Nephron (organoid): ENCODE data around the gene AP4B1.

Experiments used
- H3K27ac Mint-ChIP-seq, 3 experiments: 2 replicates each; pipeline ENCODE4 v1.8.0; 2020; ENCODE audit warnings: mixed read lengths in 3 of 3, mild to moderate bottlenecking in 2 of 3, moderate library complexity in 1 of 3
- H3K27me3 Mint-ChIP-seq: 2 replicates; pipeline ENCODE4 v1.8.0; 2021; ENCODE audit warnings: low read depth, mild to moderate bottlenecking, moderate library complexity, mixed read lengths
- H3K36me3 Mint-ChIP-seq: 2 replicates; pipeline ENCODE4 v1.8.0; 2020; ENCODE audit warnings: low read depth, mixed read lengths
- H3K4me1 Mint-ChIP-seq: 2 replicates; pipeline ENCODE4 v1.8.0; 2020; ENCODE audit warnings: mixed read lengths
- H3K4me3 Mint-ChIP-seq, 3 experiments: 2 replicates each; pipeline ENCODE4 v1.8.0; 2020; ENCODE audit warnings: mild to moderate bottlenecking in 3 of 3, mixed read lengths in 3 of 3, moderate library complexity in 2 of 3
- H3K9me3 Mint-ChIP-seq: 2 replicates; pipeline ENCODE4 v1.8.0; 2020; ENCODE audit warnings: mixed read lengths
- TF ChIP-seq, protein P1 (sequence below), 3 experiments: fragments of 200-600 bp; sonication (generic); IDR thresholded peaks; one replicate each; pipeline ENCODE4 v1.5.0; 2021; ENCODE audit warnings: antibody characterized with exemption in 3 of 3; ENCODE audit not compliant: unreplicated experiment in 3 of 3

The AP4B1 gene

DNA sequence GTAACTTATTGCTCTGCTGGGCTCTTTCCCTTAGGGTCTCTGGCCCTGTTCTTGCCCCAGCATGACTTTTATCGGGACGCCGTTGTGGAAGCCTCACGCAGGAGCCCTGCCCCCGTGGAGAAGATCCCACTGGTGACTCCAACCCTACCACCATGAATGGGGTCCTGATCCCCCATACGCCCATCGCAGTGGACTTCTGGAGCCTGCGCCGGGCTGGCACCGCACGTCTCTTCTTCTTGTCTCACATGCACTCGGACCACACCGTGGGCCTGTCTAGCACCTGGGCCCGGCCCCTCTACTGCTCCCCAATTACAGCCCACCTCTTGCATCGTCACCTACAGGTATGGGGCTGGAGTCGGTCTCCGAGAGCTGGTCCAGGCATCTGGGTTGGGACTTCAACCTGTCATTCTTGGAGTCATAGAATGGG is 849 bp upstream of the AP4B1 start:
- Mint-ChIP-seq H3K4me3 (peak overlapping the region; percentile 88 to 92 (median 91)), H3K9me3 (no peaks in the 10 kb centered on the region), H3K27me3 (no peaks in the 10 kb centered on the region), H3K4me1 (peaks cover 11% of the 10 kb centered on the region), H3K27ac (peak overlapping the region; percentile 85 to 96 (median 91)), H3K36me3 (peaks cover 14% of the 10 kb centered on the region)
- TF ChIP-seq, protein P1, sequence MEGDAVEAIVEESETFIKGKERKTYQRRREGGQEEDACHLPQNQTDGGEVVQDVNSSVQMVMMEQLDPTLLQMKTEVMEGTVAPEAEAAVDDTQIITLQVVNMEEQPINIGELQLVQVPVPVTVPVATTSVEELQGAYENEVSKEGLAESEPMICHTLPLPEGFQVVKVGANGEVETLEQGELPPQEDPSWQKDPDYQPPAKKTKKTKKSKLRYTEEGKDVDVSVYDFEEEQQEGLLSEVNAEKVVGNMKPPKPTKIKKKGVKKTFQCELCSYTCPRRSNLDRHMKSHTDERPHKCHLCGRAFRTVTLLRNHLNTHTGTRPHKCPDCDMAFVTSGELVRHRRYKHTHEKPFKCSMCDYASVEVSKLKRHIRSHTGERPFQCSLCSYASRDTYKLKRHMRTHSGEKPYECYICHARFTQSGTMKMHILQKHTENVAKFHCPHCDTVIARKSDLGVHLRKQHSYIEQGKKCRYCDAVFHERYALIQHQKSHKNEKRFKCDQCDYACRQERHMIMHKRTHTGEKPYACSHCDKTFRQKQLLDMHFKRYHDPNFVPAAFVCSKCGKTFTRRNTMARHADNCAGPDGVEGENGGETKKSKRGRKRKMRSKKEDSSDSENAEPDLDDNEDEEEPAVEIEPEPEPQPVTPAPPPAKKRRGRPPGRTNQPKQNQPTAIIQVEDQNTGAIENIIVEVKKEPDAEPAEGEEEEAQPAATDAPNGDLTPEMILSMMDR (IDR thresholded peaks at IDR 0.05; ENCODE audit: unreplicated experiment in 3 of 3), result no peak

DNA sequence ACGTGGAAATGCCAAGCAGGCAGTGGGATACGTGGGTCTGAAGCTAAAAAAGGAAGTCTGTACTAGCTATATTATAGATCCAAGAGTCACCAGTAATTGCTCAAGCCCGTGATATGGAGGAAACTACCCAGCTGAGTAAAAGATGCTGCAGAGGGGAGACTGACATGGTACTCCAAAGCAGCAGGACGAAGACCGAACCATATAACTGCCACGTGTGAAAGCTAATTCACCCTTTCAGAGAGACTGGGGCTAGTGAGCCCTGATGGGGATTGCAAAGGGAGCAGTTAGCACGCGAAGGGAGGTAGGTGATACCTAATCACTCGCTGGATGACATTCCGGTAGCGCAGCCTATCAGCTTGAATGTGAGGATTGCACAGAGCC is 316 bp downstream of the AP4B1 start:
- H3K27me3 Mint-ChIP-seq, result no peaks in the 10 kb centered on the region
- peak overlapping the region; percentile 85 to 96 (median 94) for H3K27ac Mint-ChIP-seq
- peaks cover 18% of the 10 kb centered on the region for H3K36me3 Mint-ChIP-seq
- TF ChIP-seq, protein P1 (IDR thresholded peaks at IDR 0.05; ENCODE audit: unreplicated experiment in 3 of 3), result no peak
- H3K4me3 Mint-ChIP-seq, result peak overlapping the region; percentile 88 to 92 (median 91)
- no peaks in the 10 kb centered on the region for H3K9me3 Mint-ChIP-seq
- peaks cover 11% of the 10 kb centered on the region for H3K4me1 Mint-ChIP-seq

DNA sequence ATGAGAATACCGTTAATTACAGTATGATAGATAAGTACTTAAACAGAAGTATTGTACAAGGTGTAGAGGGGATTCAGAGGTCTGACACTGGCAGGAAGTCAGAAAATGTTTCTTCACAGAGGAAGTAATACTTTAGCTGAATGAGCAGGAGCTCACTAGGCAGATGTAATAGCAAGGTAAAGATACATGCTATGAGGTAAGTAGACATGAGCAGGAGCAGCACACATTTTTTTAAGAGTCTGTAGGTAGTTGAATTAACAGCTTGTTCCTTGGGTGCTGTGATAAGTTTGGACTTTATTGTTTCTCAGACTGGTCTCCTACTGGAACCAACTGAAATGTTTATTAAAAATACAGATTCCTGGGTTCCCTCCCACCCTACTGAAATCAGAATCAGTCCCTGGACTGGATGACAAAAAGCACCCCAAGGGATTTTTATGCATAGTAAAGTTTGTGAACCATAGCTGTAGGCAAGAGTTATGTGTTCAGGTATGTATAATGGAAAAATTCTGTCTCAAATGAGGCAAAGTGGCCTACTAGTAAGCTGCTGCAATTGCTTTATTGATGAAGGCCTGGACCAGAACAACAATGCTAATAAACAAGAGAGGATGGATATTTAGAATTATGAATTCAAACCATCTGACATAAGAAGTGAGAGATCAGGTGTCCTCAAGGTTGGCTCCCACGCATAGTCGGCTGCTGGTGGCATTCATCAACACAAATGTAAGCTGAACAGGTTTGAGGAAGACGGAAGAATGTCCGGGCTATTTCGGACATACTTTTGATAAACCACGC is 902 bp downstream of the AP4B1 start:
- H3K36me3 Mint-ChIP-seq, result peaks cover 22% of the 10 kb centered on the region
- H3K9me3 Mint-ChIP-seq, result no peaks in the 10 kb centered on the region
- peak overlapping the region; percentile 88 to 92 (median 91) for H3K4me3 Mint-ChIP-seq
- H3K27me3 Mint-ChIP-seq, result no peaks in the 10 kb centered on the region
- TF ChIP-seq, protein P1 (IDR thresholded peaks at IDR 0.05; ENCODE audit: unreplicated experiment in 3 of 3), result no peak
- H3K27ac Mint-ChIP-seq, result peak overlapping the region; percentile 85 to 96 (median 94)
- peaks cover 11% of the 10 kb centered on the region for H3K4me1 Mint-ChIP-seq

DNA sequence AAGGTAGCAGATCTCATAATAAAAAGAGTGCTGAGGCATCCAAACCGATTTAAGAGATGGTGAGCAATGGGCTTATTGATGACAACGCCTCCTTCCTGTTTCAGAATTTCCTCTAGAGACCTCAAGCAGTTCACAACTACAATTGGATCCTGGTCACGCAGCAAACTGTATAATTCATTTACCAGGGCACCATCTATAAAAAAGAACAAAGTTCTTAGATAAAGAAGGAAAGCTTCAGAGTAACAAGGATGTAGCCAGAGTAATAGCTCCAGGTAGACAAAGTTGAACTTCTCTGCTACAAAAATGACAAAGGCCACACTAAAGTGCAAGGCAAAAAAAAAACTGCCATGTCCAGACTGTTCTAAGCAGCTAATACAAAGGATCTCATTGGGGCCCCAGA is 3.4 kb downstream of the AP4B1 start:
- Mint-ChIP-seq H3K9me3 (no peaks in the 10 kb centered on the region), H3K4me1 (peaks cover 11% of the 10 kb centered on the region), H3K4me3 (no peak overlapping the region), H3K27me3 (no peaks in the 10 kb centered on the region), H3K36me3 (peaks cover 39% of the 10 kb centered on the region), H3K27ac (no peak overlapping the region)
- TF ChIP-seq, protein P1 (IDR thresholded peaks at IDR 0.05; ENCODE audit: unreplicated experiment in 3 of 3), result no peak

DNA sequence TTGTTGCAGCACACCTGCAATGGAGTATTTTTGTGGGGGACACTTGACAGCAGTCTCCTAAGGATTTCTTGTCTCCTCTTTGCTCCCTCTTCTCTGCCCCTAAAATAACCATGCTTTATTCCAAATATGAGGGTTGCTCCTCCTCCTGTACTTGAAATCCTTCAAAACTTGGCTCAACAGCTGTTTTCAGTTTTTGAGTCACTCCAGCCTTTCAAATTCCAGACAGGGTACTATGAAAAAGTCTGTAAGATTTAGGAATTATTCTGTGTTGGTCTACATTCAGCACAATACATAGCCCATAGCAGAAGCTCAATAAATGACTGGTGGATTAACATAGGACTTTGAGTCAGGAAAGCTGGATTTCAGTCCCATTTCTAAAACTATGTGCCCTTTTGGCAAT is 5.5 kb downstream of the AP4B1 start:
- TF ChIP-seq, protein P1 (IDR thresholded peaks at IDR 0.05; ENCODE audit: unreplicated experiment in 3 of 3), result no peak
- H3K27ac Mint-ChIP-seq, result no peak overlapping the region
- H3K9me3 Mint-ChIP-seq, result no peaks in the 10 kb centered on the region
- peaks cover 9% of the 10 kb centered on the region for H3K4me1 Mint-ChIP-seq
- H3K4me3 Mint-ChIP-seq, result no peak overlapping the region
- no peaks in the 10 kb centered on the region for H3K27me3 Mint-ChIP-seq
- peaks cover 50% of the 10 kb centered on the region for H3K36me3 Mint-ChIP-seq
